Psoas muscle (tissue), 8 donors: Measurements from ENCODE around the gene BNC2. TPM values are rescaled to one million over a fixed set of nuclear protein-coding genes. Genes with fewer than 3 reads are reported as not detected.

ENCODE experiments used
- ATAC-seq, 4 donors: fragments of 200-7000 bp; cut with Tn5 transposase; one replicate each; pipeline ENCODE4 v1.9.1; 2020; ENCODE audit warnings: moderate library complexity in 3 of 4, mild to moderate bottlenecking in 2 of 4
- DNase-seq, 2 donors: peaks; one replicate each; pipeline ENCODE4 v3.0.0-alpha.2; 2020
- H3K27ac ChIP-seq: fragments of 200-600 bp; one replicate; pipeline ENCODE4 v1.8.0; 2022
- H3K27me3 ChIP-seq, 3 donors: fragments of 200-600 bp in 1 of 3; one replicate each; pipeline versions ENCODE4 v1.6.1 to v1.8.0; 2013 to 2022; ENCODE audit warnings: low read length in 2 of 3, mild to moderate bottlenecking in 2 of 3, moderate library complexity in 1 of 3; ENCODE audit not compliant: insufficient read depth in 3 of 3
- H3K36me3 ChIP-seq, 2 donors: fragments of 200-600 bp in 1 of 2; one replicate each; pipeline versions ENCODE4 v1.6.1 to v1.8.0; 2013 to 2022; ENCODE audit warnings: low read depth in 1 of 2, mild to moderate bottlenecking in 1 of 2, moderate library complexity in 1 of 2; ENCODE audit not compliant: insufficient read depth in 1 of 2
- H3K4me1 ChIP-seq: fragments of 200-600 bp; one replicate; pipeline ENCODE4 v1.8.0; 2022
- H3K4me3 ChIP-seq: fragments of 200-600 bp; one replicate; pipeline ENCODE4 v1.8.0; 2022; ENCODE audit warnings: mild to moderate bottlenecking
- H3K9me3 ChIP-seq: fragments of 200-600 bp; one replicate; pipeline ENCODE4 v1.8.0; 2022
- WGBS, 3 donors: extraction: QIAGEN DNeasy Blood & Tissue Kit; methylation state at CpG; one replicate each; pipeline versions ENCODE4 v1.1.6 to v1.1.7; 2013; 5-methylcytosine and 5-hydroxymethylcytosine counted together
- intact Hi-C, 2 donors: fragments of 100-400 bp; cut with DNase I; formaldehyde crosslinking; loops; one replicate each; pipeline versions ENCODE4 v1.11.0 to v1.14.2; 2022
- polyA plus RNA-seq, 3 donors: library from polyadenylated mRNA; stranded (reverse); fragments of 200-250 nt; gene quantifications; one replicate each; pipeline ENCODE4 v1.2.3, GENCODE V29; 2013
- total RNA-seq, 4 donors: library from RNA; stranded (reverse); fragmentation: NEBNext Ultra II Directional in 2 of 4; extraction: Animal tissue kit (Norgen Biotek cat#: 25700) in 2 of 4; gene quantifications; one replicate each; pipeline versions ENCODE4 v1.2.1 to v1.2.4, GENCODE V29; 2021 to 2023
- TF ChIP-seq, protein P1 (sequence below): fragments of 200-600 bp; IDR thresholded peaks from one replicate; pipeline ENCODE4 v1.8.0; 2022; ENCODE audit warnings: antibody characterized with exemption
- donor health status: healthy with polysubstance abuse.
- donor health status: DM: no; HTN: no; CAD: no; lungs with moderate emphysema.
- donor health status: Bipolar disorder and iron deficiency.
- donor health status: healthy.
- donor health status: DM: yes; HTN: yes; CAD: no.
- donor health status: DM: no; HTN: no; CAD: no.
- donor health status: DM: no; HTN: no; CAD: no.
- donor health status: DM: yes; HTN: yes; CAD: no.

Gene BNC2
- total and polyA plus RNA-seq, 7 donors: 1.3 to 168 (median 44.1) TPM

DNA sequence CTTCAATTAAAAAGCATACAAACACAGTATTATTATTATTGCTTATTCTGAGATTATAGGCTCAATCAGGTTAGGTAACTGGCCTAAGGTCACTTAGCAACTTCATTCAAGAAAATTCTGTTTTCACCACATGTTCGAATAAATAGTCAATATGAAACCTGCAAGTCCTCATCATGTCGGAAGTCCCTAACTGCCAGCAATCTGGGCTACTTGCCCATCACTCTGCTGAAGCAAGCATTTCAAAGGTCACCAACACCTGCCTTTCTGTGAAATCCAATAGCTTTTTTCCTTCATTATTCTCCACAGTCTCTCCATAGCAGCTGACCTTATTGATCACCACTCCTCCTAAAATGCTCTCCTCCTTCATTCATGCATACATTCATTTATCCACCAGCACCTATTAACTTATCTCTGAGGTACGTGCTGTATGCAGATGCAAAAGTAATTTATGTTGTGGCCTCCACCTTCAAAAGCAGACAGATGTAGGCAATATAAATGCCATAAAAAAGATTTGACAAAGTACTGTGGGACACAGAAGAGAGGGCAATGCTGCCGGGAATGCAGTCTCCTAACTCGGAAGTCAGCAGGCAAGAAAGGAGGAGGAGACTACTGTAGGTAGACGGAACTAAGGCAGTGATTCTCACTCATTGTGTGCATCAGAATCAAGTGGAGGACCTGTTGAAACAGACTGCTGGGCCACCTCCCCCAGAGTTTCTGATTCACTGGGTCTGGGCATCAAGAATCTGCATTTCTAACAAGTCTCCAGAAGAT lies 310.9 kb downstream of the BNC2 start:
- ATAC-seq: peak in 3 of 4 donors; percentile 50 to 64 (median 57)
- WGBS, 3 donors: 62 to 74% (median 68%) methylated on average over 6 of the region's 6 CpGs

DNA sequence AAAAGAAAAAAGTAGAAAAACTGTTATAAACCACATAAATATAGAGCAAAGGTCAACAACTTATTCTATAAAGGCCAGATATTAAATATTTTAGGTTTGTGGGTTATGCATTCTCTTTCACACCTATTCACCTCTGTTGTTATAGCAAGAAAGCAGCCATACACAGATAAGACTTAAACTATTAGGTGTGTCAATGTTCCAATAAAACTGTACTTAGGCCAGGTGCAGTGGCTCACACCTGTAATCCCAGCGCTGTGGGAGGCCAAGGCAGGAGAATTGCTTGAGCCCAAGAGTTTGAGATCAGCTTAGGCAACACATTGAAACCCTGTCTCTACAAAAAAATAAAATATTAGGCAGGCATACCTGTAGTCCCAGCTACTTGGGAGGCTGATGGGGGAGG lies 314.7 kb downstream of the BNC2 start:
- H3K36me3 ChIP-seq: peaks cover 0 to 17% of the 10 kb centered on the region in 2 donors
- H3K4me3 ChIP-seq: no peak overlapping the region
- peaks cover 6% of the 10 kb centered on the region for H3K4me1 ChIP-seq
- ATAC-seq (no peak), DNase-seq (no peak)
- intact Hi-C loops: no loop called here
- no peaks in the 10 kb centered on the region for H3K27me3 ChIP-seq
- TF ChIP-seq, protein P1, sequence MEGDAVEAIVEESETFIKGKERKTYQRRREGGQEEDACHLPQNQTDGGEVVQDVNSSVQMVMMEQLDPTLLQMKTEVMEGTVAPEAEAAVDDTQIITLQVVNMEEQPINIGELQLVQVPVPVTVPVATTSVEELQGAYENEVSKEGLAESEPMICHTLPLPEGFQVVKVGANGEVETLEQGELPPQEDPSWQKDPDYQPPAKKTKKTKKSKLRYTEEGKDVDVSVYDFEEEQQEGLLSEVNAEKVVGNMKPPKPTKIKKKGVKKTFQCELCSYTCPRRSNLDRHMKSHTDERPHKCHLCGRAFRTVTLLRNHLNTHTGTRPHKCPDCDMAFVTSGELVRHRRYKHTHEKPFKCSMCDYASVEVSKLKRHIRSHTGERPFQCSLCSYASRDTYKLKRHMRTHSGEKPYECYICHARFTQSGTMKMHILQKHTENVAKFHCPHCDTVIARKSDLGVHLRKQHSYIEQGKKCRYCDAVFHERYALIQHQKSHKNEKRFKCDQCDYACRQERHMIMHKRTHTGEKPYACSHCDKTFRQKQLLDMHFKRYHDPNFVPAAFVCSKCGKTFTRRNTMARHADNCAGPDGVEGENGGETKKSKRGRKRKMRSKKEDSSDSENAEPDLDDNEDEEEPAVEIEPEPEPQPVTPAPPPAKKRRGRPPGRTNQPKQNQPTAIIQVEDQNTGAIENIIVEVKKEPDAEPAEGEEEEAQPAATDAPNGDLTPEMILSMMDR: no peak
- no peak overlapping the region for H3K27ac ChIP-seq
- H3K9me3 ChIP-seq: no peaks in the 10 kb centered on the region
- 94 to 100% (median 97%) methylated on average over 1 of the region's 1 CpG for WGBS, 3 donors

More for the DNA sequence above, 310.9 kb downstream of the BNC2 start:
- intact Hi-C loops: no loop called here
- Histone ChIP-seq H3K4me3 (no peak overlapping the region), H3K36me3 (no peaks in the 10 kb centered on the region), H3K9me3 (no peaks in the 10 kb centered on the region), H3K27me3 (no peaks in the 10 kb centered on the region), H3K4me1 (peaks cover 6% of the 10 kb centered on the region), H3K27ac (no peak overlapping the region)
- TF ChIP-seq, protein P1: no peak
- no peak for DNase-seq

- Histone ChIP-seq H3K36me3 (peaks cover 0 to 17% of the 10 kb centered on the region in 2 donors), H3K27me3 (no peaks in the 10 kb centered on the region), H3K4me3 (no peak overlapping the region), H3K4me1 (peaks cover under 1% of the 10 kb centered on the region), H3K27ac (no peak overlapping the region), H3K9me3 (no peaks in the 10 kb centered on the region)
- DNase-seq (no peak), ATAC-seq (no peak)
- TF ChIP-seq, protein P1: no peak
- WGBS, 3 donors: 85 to 90% (median 89%) methylated on average over 7 of the region's 7 CpGs
- intact Hi-C loops: no loop called here
Measured at GRCh38 chr9:16553869-16554540, 316.5 kb downstream of the BNC2 start.

DNA sequence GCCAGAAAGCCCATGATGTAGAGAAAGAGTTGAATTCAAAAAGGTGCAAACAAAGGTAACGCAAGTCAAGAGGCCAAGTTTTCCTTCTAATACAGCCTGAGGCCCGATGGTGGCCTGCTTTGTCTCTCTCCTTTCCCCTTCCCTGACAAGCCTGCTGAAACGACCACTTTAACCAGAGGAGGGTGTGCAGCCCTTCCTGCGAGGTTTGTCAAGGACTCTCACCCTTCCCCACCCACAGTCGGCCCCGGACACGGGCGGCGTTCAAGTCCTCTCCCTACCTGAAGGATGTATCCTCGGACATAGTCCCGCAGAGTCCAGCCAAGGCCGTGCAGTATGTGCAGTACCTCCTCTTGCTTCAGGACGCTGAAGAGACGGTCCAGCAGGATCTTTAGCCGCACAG lies 318.2 kb downstream of the BNC2 start:
- 88 to 89% (median 88%) methylated on average over 15 of the region's 15 CpGs for WGBS, 3 donors
- TF ChIP-seq, protein P1: no peak
- no peak for DNase-seq
- ATAC-seq: no peak
- Histone ChIP-seq H3K27ac (no peak overlapping the region), H3K9me3 (no peaks in the 10 kb centered on the region), H3K4me3 (no peak overlapping the region), H3K4me1 (no peaks in the 10 kb centered on the region), H3K27me3 (no peaks in the 10 kb centered on the region), H3K36me3 (peaks cover 0 to 17% of the 10 kb centered on the region in 2 donors)
- intact Hi-C loops: no loop called here
